Measurements from ENCODE around the gene KCNK13. TPM values are rescaled to one million over a fixed set of nuclear protein-coding genes. Genes with fewer than 3 reads are reported as not detected.

The KCNK13 gene
- total and polyA plus RNA-seq, 2 experiments from 2014 or later: 0.48 to 1.1 TPM

DNA sequence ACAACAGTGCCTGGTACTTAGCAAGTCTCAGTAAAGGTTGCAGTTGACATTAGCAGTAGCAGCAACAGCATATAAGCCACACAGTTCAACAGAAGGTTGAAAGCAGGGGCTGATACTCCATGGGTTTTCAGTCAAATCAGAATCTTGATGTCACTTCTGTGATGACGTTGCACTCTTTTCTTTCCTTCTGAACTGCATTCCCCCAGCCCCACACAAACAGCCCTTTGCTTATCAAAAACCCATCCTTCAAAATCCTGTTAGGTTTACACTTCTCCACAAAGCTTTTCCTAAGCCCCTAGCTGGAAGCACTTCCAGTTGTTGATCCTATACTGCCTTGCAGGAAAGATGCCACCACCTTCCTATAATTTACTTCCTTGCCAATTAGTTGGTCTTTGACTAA, 34.0 kb upstream of the KCNK13 start:
- Histone ChIP-seq H3K4me3 (no peak overlapping the region), H3K4me1 (ENCODE audit: low read depth) (peaks cover 11% of the 10 kb centered on the region), H3K27me3 (no peaks in the 10 kb centered on the region), H3K27ac (no peak overlapping the region), H3K36me3 (peaks cover 4% of the 10 kb centered on the region), H3K9me3 (ENCODE audit: low read depth) (no peaks in the 10 kb centered on the region)
- TF ChIP-seq, protein P1, sequence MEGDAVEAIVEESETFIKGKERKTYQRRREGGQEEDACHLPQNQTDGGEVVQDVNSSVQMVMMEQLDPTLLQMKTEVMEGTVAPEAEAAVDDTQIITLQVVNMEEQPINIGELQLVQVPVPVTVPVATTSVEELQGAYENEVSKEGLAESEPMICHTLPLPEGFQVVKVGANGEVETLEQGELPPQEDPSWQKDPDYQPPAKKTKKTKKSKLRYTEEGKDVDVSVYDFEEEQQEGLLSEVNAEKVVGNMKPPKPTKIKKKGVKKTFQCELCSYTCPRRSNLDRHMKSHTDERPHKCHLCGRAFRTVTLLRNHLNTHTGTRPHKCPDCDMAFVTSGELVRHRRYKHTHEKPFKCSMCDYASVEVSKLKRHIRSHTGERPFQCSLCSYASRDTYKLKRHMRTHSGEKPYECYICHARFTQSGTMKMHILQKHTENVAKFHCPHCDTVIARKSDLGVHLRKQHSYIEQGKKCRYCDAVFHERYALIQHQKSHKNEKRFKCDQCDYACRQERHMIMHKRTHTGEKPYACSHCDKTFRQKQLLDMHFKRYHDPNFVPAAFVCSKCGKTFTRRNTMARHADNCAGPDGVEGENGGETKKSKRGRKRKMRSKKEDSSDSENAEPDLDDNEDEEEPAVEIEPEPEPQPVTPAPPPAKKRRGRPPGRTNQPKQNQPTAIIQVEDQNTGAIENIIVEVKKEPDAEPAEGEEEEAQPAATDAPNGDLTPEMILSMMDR (IDR thresholded peaks at IDR 0.05; ENCODE audit: low read depth, low read length): no peak
- DNase-seq (ENCODE audit: low read depth in 1 of 2, low spot score in 1 of 2): no peak

DNA sequence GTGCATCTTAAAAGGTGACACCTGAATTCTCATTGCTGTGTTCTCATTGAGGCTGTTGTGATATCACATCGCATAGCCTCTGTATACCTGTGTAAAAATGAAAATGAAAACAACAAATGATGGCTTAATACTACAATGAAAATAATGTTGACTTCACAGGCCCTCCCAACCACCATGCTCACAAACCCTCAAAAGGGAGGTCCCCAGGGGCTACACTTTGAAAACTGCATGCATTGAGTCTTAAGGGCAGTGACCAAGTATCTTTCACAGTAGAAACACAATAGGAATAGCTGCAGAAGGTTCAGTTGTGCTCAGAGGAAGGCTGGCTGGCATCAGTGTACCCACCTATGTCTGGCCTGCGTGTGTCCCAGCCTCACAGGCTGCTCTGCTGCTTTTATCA, 27.6 kb upstream of the KCNK13 start:
- no peak for DNase-seq (ENCODE audit: low read depth in 1 of 2, low spot score in 1 of 2)

GRCh38 chr14:90034835-90035525, 26.8 kb upstream of the KCNK13 start:
- TF ChIP-seq, protein P1 (IDR thresholded peaks at IDR 0.05; ENCODE audit: low read depth, low read length): no peak
- no peak for DNase-seq (ENCODE audit: low read depth in 1 of 2, low spot score in 1 of 2)
- Histone ChIP-seq H3K36me3 (peaks cover 9% of the 10 kb centered on the region), H3K27ac (peak overlapping the region; percentile 47), H3K27me3 (no peaks in the 10 kb centered on the region), H3K4me1 (ENCODE audit: low read depth) (peaks cover 7% of the 10 kb centered on the region), H3K4me3 (no peak overlapping the region), H3K9me3 (ENCODE audit: low read depth) (no peaks in the 10 kb centered on the region)

More for the DNA sequence above, 27.6 kb upstream of the KCNK13 start:
- Histone ChIP-seq H3K9me3 (ENCODE audit: low read depth) (no peaks in the 10 kb centered on the region), H3K4me1 (ENCODE audit: low read depth) (peaks cover 7% of the 10 kb centered on the region), H3K4me3 (no peak overlapping the region), H3K36me3 (peaks cover 9% of the 10 kb centered on the region), H3K27ac (no peak overlapping the region), H3K27me3 (no peaks in the 10 kb centered on the region)
- TF ChIP-seq, protein P1 (IDR thresholded peaks at IDR 0.05; ENCODE audit: low read depth, low read length): no peak

DNA sequence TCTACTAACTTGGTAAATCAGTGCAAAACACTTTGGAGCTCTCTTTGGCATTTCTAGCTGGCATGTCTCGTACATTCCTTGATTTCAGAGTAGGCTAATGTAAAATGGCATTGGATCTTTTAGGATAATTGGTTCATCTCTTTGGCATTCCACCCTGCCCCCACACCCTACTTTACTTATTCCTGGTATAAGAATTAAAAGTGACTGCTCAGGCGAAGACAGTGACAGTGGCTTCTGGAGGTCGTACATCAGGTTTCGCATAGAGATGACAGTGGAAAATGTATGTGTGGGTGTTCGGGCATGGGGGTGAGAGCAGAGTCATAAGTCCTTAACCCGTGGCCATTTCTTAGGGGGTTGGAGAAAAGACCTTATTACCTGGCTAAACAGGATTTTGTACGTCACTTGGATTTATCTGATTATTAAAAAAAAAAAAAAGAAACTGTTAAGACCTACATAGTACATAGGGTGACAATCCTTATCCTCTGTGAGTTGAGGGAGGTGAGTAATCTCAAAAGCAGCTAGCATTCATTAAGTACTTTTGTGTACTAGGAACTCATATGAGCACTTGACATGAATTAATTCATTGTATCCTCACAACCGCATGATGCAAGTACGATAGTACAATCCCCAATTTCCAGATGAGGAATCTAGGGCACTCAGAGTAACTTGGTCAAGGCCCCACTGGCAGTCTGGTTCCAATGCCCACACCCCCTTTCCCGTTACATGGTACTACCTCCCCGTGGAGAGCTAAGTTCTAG, 22.4 kb upstream of the KCNK13 start:
- TF ChIP-seq, protein P1 (IDR thresholded peaks at IDR 0.05; ENCODE audit: low read depth, low read length): no peak
- Histone ChIP-seq H3K27ac (no peak overlapping the region), H3K4me1 (ENCODE audit: low read depth) (peaks cover 7% of the 10 kb centered on the region), H3K36me3 (no peaks in the 10 kb centered on the region), H3K4me3 (no peak overlapping the region), H3K27me3 (no peaks in the 10 kb centered on the region), H3K9me3 (ENCODE audit: low read depth) (no peaks in the 10 kb centered on the region)
- no peak for DNase-seq (ENCODE audit: low read depth in 1 of 2, low spot score in 1 of 2)

GRCh38 chr14:90040411-90040810, 21.4 kb upstream of the KCNK13 start:
- Histone ChIP-seq H3K4me3 (no peak overlapping the region), H3K27me3 (no peaks in the 10 kb centered on the region), H3K27ac (no peak overlapping the region), H3K9me3 (ENCODE audit: low read depth) (no peaks in the 10 kb centered on the region), H3K4me1 (ENCODE audit: low read depth) (peaks cover 7% of the 10 kb centered on the region), H3K36me3 (no peaks in the 10 kb centered on the region)
- TF ChIP-seq, protein P1 (IDR thresholded peaks at IDR 0.05; ENCODE audit: low read depth, low read length): no peak
- no peak for DNase-seq (ENCODE audit: low read depth in 1 of 2, low spot score in 1 of 2)
